ENCODE data around the gene TMEM132D.

The TMEM132D gene

GRCh38 chr12:129184127-129184928, 719.5 kb downstream of the TMEM132D start:
- DNase-seq (ENCODE audit: low spot score), result no peak

GRCh38 chr12:129179941-129180553, 723.8 kb downstream of the TMEM132D start:
- DNase-seq (ENCODE audit: low spot score), result no peak

- DNase-seq (ENCODE audit: low spot score), result no peak
These were observed 733.9 kb downstream of the TMEM132D start for GRCh38 chr12:129169928-129170327.

- no peak for DNase-seq (ENCODE audit: low spot score)
These were observed 740.0 kb downstream of the TMEM132D start for GRCh38 chr12:129163861-129164260.

- DNase-seq (ENCODE audit: low spot score), result no peak
These were observed 740.4 kb downstream of the TMEM132D start for GRCh38 chr12:129163461-129163860.

GRCh38 chr12:129162805-129163204, 741.0 kb downstream of the TMEM132D start:
- no peak for DNase-seq (ENCODE audit: low spot score)

GRCh38 chr12:129161511-129161910, 742.3 kb downstream of the TMEM132D start:
- DNase-seq (ENCODE audit: low spot score), result no peak

- no peak for DNase-seq (ENCODE audit: low spot score)
These were observed 743.5 kb downstream of the TMEM132D start for GRCh38 chr12:129160282-129160681.

GRCh38 chr12:129152351-129153104, 751.3 kb downstream of the TMEM132D start:
- no peak for DNase-seq (ENCODE audit: low spot score)

GRCh38 chr12:129150721-129151120, 753.1 kb downstream of the TMEM132D start:
- DNase-seq (ENCODE audit: low spot score), result no peak

GRCh38 chr12:129145381-129145780, 758.4 kb downstream of the TMEM132D start:
- DNase-seq (ENCODE audit: low spot score), result no peak

- DNase-seq (ENCODE audit: low spot score), result no peak
These were observed 765.0 kb downstream of the TMEM132D start for GRCh38 chr12:129138776-129139175.

GRCh38 chr12:129136694-129137325, 767.0 kb downstream of the TMEM132D start:
- no peak for DNase-seq (ENCODE audit: low spot score)

- no peak for DNase-seq (ENCODE audit: low spot score)
These were observed 776.1 kb downstream of the TMEM132D start for GRCh38 chr12:129127771-129128170.

- no peak for DNase-seq (ENCODE audit: low spot score)
These were observed 776.6 kb downstream of the TMEM132D start for GRCh38 chr12:129127211-129127610.

GRCh38 chr12:129119537-129119936, 784.3 kb downstream of the TMEM132D start:
- DNase-seq (ENCODE audit: low spot score), result no peak

GRCh38 chr12:129115558-129115957, 788.3 kb downstream of the TMEM132D start:
- no peak for DNase-seq (ENCODE audit: low spot score)

GRCh38 chr12:129110575-129110974, 793.2 kb downstream of the TMEM132D start:
- DNase-seq (ENCODE audit: low spot score), result no peak

- no peak for DNase-seq (ENCODE audit: low spot score)
These were observed 794.4 kb downstream of the TMEM132D start for GRCh38 chr12:129109174-129110001.

GRCh38 chr12:129106772-129107171, 797.1 kb downstream of the TMEM132D start:
- DNase-seq (ENCODE audit: low spot score), result no peak

GRCh38 chr12:129103231-129103630, 800.6 kb downstream of the TMEM132D start:
- no peak for DNase-seq (ENCODE audit: low spot score)
